ENCODE data around the gene CDH23. TPM values are rescaled to one million over a fixed set of nuclear protein-coding genes. Genes with fewer than 3 reads are reported as not detected.

CDH23 gene
- total RNA-seq, 1 experiment from 2014 or later, result 0.03 TPM

GRCh38 chr10:71389768-71390460 is 6.8 kb upstream of the CDH23 start:
- in situ Hi-C loops (cut with HindIII; ENCODE audit: low pct_unique_long_range_greater_than_20kb, low sequenced_read_pairs), result no loop called here

DNA sequence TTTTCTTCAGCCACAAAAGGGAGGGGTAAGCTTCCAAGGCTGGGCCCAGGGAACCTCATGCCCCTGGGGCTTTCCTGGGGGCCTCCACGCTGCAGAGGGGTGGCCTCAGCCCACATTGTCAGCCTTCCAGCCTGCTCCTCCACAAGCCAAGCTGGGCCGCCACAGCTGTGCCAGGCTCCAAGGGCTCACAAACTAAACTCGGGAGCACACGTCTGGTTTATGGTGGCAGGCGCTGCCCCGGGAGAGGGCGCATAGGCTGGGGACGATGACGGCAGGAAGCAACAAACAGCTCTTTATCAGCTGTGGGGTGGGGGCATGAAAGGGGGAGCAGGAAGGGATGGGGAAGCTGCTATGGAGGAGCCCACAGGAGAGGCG is 6.3 kb upstream of the CDH23 start:
- no peak for DNase-seq (ENCODE audit: low read depth)
- in situ Hi-C loops (cut with HindIII; ENCODE audit: low pct_unique_long_range_greater_than_20kb, low sequenced_read_pairs), result no loop called here

More at GRCh38 chr10:71389768-71390460, 6.8 kb upstream of the CDH23 start:
- no peak for DNase-seq (ENCODE audit: low read depth)

- in situ Hi-C loops (cut with HindIII; ENCODE audit: low pct_unique_long_range_greater_than_20kb, low sequenced_read_pairs), result no loop called here
- no peak for DNase-seq (ENCODE audit: low read depth)
Observed at GRCh38 chr10:71390921-71391690, 5.6 kb upstream of the CDH23 start.

- in situ Hi-C loops (cut with HindIII; ENCODE audit: low pct_unique_long_range_greater_than_20kb, low sequenced_read_pairs), result no loop called here
- no peak for DNase-seq (ENCODE audit: low read depth)
Observed at GRCh38 chr10:71391701-71392100, 5.0 kb upstream of the CDH23 start.

GRCh38 chr10:71392292-71392691 is 4.4 kb upstream of the CDH23 start:
- DNase-seq (ENCODE audit: low read depth), result no peak

DNA sequence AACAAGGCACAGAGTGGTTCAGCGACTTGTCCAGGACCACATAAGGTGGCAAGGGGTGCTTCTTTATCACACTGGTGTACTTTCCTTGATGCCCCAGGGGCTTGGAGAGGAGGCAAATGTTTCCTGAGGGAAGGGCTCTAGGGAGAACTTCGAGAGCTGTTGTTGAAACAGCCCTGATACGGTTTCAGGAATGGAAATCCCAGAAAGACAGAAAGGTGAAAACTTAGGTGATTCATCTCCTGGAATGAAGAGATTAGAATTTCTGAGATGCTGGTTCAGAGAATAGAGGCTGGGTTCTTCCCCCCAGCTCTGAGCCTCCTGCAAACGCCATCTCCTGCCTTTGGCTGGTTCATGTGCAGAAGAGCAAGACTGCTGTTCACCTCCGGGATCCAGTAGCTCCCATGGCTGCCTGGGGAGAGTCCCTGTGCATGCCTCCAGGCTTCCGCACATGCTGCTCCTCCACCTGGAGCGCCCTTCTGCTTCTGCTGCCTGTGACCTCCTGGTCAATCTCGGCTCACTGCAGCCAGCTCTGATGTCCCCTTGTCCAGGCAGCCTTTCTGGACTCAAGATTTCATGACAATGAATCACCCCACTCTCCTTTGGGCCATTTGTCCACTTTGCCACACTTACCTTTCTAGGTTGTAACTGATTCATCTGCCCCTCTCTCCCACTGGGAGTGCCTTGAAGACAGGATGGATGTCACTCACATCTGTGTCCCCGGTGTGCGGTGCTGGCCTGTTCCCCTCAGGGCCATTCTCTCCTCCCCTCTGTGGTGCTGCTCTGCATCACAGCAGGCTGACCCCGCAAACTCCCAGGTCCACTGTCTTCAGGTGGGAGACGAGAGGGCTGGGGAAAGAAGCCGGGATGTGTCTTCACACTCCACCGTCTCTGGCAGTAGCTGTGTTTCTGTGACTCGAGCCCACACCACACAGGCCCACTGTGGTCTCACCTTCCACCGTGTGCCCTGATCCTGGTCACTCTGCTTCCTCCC is 3.6 kb upstream of the CDH23 start:
- DNase-seq (ENCODE audit: low read depth), result no peak
- in situ Hi-C loops (cut with HindIII; ENCODE audit: low pct_unique_long_range_greater_than_20kb, low sequenced_read_pairs), result no loop called here

More at GRCh38 chr10:71392292-71392691, 4.4 kb upstream of the CDH23 start:
- in situ Hi-C loops (cut with HindIII; ENCODE audit: low pct_unique_long_range_greater_than_20kb, low sequenced_read_pairs), result no loop called here

DNA sequence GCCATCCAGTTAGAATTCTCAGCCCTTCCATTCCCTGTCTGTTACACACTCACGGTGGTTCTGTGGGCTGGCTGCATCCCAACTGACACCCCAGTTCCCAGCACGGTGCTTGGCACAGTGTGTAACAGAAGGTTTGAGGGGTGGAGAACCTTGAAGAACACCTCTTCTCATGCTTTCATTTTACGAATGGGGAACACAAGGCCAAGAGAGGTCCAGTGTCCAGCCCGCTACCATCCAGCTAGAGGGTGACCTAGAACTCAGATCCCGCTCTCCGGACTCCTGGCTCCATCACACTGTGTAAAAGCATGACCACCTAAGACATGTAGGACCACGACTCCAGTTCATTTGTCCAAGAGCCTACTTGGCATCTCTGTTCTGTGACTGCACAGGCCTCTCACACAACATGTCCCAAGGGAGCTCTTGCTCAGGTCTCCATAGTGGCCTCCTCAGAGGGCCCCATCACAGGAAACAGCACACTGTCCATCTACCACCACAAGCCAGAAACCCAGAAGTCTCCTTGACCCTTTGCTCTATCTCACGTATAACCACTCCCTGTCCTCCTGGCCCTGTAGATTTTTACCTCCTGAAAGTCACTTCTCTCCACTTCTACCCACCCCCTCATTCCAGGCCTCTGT is 2.8 kb upstream of the CDH23 start:
- in situ Hi-C loops (cut with HindIII; ENCODE audit: low pct_unique_long_range_greater_than_20kb, low sequenced_read_pairs), result no loop called here
- no peak for DNase-seq (ENCODE audit: low read depth)

GRCh38 chr10:71394926-71395562 is 1.7 kb upstream of the CDH23 start:
- DNase-seq (ENCODE audit: low read depth), result no peak
- in situ Hi-C loops (cut with HindIII; ENCODE audit: low pct_unique_long_range_greater_than_20kb, low sequenced_read_pairs), result no loop called here

GRCh38 chr10:71395621-71396020 is 1.1 kb upstream of the CDH23 start:
- in situ Hi-C loops (cut with HindIII; ENCODE audit: low pct_unique_long_range_greater_than_20kb, low sequenced_read_pairs), result no loop called here
- no peak for DNase-seq (ENCODE audit: low read depth)

GRCh38 chr10:71396084-71396710 is 523 bp upstream of the CDH23 start:
- in situ Hi-C loops (cut with HindIII; ENCODE audit: low pct_unique_long_range_greater_than_20kb, low sequenced_read_pairs), result no loop called here
- DNase-seq (ENCODE audit: low read depth), result no peak

DNA sequence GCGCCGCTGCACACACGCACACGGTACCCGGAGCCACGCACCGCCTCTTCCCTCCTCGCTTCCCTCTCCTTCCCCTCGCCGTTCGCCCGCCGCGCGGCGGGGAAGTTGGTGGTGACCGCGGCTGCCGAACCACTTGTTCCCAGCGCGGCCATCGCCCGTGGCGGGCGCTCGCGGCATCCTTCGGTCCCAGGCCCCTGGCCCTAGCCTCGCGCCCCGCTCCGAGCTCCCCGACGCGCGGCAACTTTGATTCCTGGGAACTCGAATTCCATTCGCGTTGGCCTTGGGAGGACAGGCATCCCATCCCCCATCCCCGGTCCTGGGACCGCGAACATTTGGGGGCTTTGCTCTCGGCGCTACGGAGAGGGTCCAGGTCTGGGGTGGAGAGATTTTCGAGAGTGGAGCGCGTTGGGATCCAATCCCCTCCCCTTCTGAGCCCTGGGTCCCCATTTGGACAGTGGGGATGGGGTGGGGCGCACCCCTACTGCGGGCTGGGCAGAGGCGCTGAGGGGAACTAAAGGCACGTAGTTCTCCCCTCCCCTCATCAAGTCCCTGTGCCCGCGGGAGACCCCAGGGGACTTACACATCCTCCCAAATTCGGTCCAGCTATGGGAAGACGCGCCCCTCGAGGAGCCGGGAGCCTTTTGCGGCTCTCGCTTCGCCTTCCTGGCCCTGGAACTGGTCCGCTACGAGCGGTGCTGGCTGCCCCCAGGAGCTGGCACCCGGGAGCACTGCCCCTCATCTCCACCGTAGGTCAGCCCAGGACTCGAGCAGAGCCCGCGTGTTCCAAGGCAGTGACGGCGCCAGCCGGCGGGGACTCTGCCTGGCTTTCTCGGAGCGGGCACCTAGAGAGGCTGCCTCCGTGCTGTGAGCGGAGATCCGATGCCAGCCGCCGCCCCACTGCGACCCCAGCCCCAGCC is 834 bp downstream of the CDH23 start:
- no peak for DNase-seq (ENCODE audit: low read depth)
- in situ Hi-C loops (cut with HindIII; ENCODE audit: low pct_unique_long_range_greater_than_20kb, low sequenced_read_pairs), result no loop called here

DNA sequence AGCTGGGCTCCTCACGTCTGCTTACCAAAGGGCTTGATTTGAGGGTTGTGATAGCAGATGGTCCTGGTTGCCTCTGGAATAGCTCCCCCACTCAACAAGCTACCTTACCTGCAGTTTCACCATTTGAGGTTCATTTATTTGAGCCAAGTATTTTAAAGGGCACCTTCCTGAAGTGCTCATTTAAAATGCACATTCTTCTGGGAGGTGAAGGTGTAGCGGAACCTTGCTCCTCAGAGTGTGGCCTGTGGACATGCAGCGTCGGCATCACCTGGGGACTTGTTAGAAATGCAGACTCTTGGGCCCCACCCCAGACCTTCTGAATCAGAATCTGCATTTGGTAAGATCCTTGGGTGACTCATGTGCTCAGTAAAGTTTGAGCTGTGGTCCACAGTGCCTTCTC is 2.3 kb downstream of the CDH23 start:
- in situ Hi-C loops (cut with HindIII; ENCODE audit: low pct_unique_long_range_greater_than_20kb, low sequenced_read_pairs), result no loop called here
- DNase-seq (ENCODE audit: low read depth), result no peak

DNA sequence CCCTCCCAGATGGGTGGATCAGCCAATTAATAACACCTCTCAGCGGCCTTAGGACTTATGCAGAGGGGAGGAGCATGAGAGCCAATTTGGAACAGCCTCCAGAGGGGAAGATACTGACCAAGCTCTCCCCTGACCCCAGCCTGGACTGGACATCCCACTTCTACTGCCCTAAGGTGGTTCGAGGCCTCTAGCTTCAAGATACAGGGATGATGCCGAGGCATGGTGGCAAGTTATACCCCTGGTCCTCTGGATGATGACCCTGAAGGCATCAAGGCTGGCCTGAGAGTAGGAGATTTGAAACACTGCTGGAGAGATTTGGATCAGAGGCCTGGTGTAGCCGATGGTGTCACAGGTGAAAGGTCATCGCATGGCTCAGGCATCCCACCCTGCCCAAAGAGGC is 3.2 kb downstream of the CDH23 start:
- in situ Hi-C loops (cut with HindIII; ENCODE audit: low pct_unique_long_range_greater_than_20kb, low sequenced_read_pairs), result no loop called here
- no peak for DNase-seq (ENCODE audit: low read depth)

DNA sequence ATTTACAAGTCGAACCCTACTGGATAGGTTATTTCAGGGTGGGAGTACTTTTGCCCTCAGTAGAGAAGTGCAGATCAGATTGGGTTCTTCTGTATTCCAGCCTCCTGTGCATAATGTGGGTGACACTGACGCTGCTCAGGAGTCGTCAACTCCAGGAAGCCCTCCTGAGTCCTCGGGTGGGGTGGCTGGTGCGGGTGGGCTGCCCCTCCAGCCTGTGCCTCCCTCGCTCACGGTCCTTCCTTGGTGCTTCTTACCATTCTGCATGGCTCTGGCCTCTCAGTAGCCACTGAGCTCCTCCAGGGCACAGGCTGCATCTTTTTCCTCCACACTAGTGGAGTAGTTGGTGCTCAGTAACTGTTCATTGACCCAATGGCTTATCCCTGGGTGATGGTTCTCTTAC is 4.3 kb downstream of the CDH23 start:
- in situ Hi-C loops (cut with HindIII; ENCODE audit: low pct_unique_long_range_greater_than_20kb, low sequenced_read_pairs), result no loop called here
- no peak for DNase-seq (ENCODE audit: low read depth)

DNA sequence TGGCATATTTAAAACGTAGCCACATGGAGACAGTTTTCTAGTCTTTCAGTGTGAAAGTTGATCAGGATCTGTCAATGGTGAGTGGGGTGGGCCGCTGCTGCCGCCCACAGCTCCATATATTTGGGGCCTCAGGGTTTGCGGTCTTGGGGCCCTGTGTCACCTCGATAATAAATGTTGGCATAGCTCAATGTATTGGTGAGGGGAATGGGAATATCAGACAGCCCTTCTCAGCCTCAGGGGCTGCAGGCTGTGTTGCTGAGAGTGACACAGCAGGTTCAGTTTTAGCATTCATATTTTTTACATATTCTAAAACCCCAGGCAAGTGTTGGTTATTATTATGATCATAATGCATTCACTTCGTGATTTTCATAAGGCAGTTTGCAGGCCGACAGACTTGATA is 5.3 kb downstream of the CDH23 start:
- no peak for DNase-seq (ENCODE audit: low read depth)
- in situ Hi-C loops (cut with HindIII; ENCODE audit: low pct_unique_long_range_greater_than_20kb, low sequenced_read_pairs), result no loop called here

GRCh38 chr10:71404503-71405295 is 8.0 kb downstream of the CDH23 start:
- DNase-seq (ENCODE audit: low read depth), result no peak
- in situ Hi-C loops (cut with HindIII; ENCODE audit: low pct_unique_long_range_greater_than_20kb, low sequenced_read_pairs), result no loop called here

Measured in Caki2 (cell line).